ENCODE results near the gene SRRM2. TPM values are rescaled to one million over a fixed set of nuclear protein-coding genes. Genes with fewer than 3 reads are reported as not detected.

SRRM2 gene
- total and polyA plus RNA-seq, 9 of the 15 experiments (the other 6 are each of a cell fraction or from before 2014, with no cell fraction given) = 26.7 to 563 (median 81.1) TPM

DNA sequence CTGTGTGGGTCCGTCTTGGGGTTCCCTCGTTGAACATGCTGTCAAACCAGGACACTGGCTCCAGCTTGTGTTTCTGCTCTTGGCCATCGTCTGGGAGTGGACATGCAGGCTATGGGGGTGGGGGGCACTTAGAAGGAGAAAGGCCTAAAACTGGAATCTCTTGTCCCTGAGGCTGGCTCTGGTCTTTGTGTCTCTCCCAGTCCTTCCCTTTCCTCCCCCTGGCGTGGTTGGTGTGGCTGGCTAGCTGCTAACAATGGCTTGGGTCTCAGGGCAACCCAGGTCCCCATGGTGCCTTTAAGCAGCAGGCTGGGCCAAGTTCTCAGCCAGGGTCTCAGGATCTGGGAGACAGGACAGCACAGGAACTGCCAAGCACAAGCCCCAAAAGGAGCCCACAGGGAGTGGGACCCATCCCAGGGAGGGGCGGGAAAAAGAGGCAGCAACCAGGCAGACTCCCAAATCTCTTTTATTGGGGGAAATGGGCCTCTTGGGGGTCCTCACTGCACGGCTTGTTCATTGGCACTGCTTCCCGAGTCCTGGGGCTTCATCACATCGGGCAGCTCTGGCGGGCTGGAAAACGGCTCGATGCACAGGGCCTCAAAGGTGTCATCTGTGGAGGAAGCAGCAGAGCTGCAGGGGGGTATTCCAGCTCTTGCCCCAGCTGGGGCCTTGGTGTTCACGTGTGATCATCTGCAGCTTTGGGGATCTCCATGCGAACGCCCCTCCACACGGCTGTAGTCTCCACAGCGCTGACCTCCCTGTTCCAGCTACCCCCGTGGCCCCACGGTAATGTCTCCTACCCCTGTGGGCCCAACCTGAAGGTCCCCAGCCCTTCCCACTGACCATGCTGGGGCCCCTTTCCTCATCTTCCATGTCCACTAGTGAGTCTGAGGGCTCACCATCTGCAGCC is 19.3 kb downstream of the SRRM2 start:
- Histone ChIP-seq H3K9me1 (ENCODE audit: control insufficient read depth, insufficient read depth, low read length) (no peaks in the 10 kb centered on the region), H3K4me2 (ENCODE audit: insufficient read depth, low read length) (no peak overlapping the region), H3K79me2 (ENCODE audit: control insufficient read depth, insufficient read depth, low read length) (peaks cover 39% of the 10 kb centered on the region), H3K27me3 (ENCODE audit: control insufficient read depth in 2 of 2, insufficient read depth in 2 of 2, low read length in 2 of 2) (no peaks in the 10 kb centered on the region), H3K4me3 (no peak overlapping the region), H2AFZ (ENCODE audit: low read depth, low read length) (no peak overlapping the region), H3K4me1 (replicated peaks in 1 of 2; ENCODE audit: control insufficient read depth in 2 of 2, insufficient read depth in 2 of 2, low read length in 2 of 2) (peaks cover 25 to 65% of the 10 kb centered on the region in 2 experiments; a peak in 4 of 5 replicates), H3K9ac (ENCODE audit: insufficient read depth in 1 of 2, low read depth in 2 of 2, low read length in 2 of 2) (peak overlapping the region in 1 of 2 experiments; percentile 67; a peak in 2 of 4 replicates), H3K36me3 (ENCODE audit: control insufficient read depth, insufficient read depth, low read length) (peaks cover 93% of the 10 kb centered on the region), H4K20me1 (replicated peaks; ENCODE audit: control insufficient read depth, insufficient read depth, low read length) (peaks cover 24% of the 10 kb centered on the region), H3K27ac (ENCODE audit: extremely low read depth, low read depth, low read length) (peak overlapping the region; percentile 10; the same call in 1 of the 3 replicates), H3K9me3 (replicated peaks; ENCODE audit: control insufficient read depth, insufficient read depth, low read depth, low read length) (no peaks in the 10 kb centered on the region)
- DNase-seq (ENCODE audit: extremely low read depth in 1 of 4, low spot score in 3 of 4) (no peak), ATAC-seq (no peak), FAIRE-seq (peak; percentile 26)
- ChIA-PET CTCF (ENCODE audit: low intra/inter-chr PET ratio) (no interaction called here), POLR2A (interaction anchor here (0.8 to 2.2 kb wide), 3 partner anchors 9 to 19 kb away, joined by 3 to 8 read pairs (median 5); partner anchors contain the start of gene SRRM2)
- BruUV-seq (replicated peaks) = no TSS peak
- intact Hi-C loops (cut with micrococcal nuclease) (no loop called here), in situ Hi-C loops (cut with MboI) (no loop called here)
- 84% methylated on average over 17 of the region's 18 CpGs for WGBS (ENCODE audit: insufficient coverage, low coverage, missing lambda C conversion rate)
- TF ChIP-seq RBFOX2 (IDR thresholded peaks at IDR 0.05; ENCODE audit: low read depth, low read length) = peak; percentile 63
- TF ChIP-seq ZNF830 (CRISPR knock-in tag; IDR thresholded peaks at IDR 0.05) = no peak
- peak; percentile 65; the same call in 1 of the 2 replicates for TF ChIP-seq POLR2A (conservative IDR thresholded peaks at IDR 0.05)
- TF ChIP-seq DMBX1 (CRISPR knock-in tag; IDR thresholded peaks at IDR 0.05; ENCODE audit: borderline replicate concordance) = no peak
- TF ChIP-seq CXXC5 (CRISPR knock-in tag; IDR thresholded peaks at IDR 0.05) = no peak
- TF ChIP-seq, protein P1, sequence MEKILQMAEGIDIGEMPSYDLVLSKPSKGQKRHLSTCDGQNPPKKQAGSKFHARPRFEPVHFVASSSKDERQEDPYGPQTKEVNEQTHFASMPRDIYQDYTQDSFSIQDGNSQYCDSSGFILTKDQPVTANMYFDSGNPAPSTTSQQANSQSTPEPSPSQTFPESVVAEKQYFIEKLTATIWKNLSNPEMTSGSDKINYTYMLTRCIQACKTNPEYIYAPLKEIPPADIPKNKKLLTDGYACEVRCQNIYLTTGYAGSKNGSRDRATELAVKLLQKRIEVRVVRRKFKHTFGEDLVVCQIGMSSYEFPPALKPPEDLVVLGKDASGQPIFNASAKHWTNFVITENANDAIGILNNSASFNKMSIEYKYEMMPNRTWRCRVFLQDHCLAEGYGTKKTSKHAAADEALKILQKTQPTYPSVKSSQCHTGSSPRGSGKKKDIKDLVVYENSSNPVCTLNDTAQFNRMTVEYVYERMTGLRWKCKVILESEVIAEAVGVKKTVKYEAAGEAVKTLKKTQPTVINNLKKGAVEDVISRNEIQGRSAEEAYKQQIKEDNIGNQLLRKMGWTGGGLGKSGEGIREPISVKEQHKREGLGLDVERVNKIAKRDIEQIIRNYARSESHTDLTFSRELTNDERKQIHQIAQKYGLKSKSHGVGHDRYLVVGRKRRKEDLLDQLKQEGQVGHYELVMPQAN (IDR thresholded peaks at IDR 0.05; ENCODE audit: borderline replicate concordance) = no peak
- TF ChIP-seq FIP1L1 (IDR thresholded peaks at IDR 0.05; ENCODE audit: low read depth, low read length, poor library complexity, severe bottlenecking) = peak; percentile 40
- TF ChIP-seq POLR2B (IDR thresholded peaks at IDR 0.05; ENCODE audit: low read depth, partially characterized antibody) = peak; percentile 35
- peak; percentile 57 for TF ChIP-seq SUPT5H (IDR thresholded peaks at IDR 0.05)
- TF ChIP-seq, protein P2, sequence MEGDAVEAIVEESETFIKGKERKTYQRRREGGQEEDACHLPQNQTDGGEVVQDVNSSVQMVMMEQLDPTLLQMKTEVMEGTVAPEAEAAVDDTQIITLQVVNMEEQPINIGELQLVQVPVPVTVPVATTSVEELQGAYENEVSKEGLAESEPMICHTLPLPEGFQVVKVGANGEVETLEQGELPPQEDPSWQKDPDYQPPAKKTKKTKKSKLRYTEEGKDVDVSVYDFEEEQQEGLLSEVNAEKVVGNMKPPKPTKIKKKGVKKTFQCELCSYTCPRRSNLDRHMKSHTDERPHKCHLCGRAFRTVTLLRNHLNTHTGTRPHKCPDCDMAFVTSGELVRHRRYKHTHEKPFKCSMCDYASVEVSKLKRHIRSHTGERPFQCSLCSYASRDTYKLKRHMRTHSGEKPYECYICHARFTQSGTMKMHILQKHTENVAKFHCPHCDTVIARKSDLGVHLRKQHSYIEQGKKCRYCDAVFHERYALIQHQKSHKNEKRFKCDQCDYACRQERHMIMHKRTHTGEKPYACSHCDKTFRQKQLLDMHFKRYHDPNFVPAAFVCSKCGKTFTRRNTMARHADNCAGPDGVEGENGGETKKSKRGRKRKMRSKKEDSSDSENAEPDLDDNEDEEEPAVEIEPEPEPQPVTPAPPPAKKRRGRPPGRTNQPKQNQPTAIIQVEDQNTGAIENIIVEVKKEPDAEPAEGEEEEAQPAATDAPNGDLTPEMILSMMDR (IDR thresholded peaks at IDR 0.05 in 2 of 3, conservative IDR thresholded peaks at IDR 0.05 in 1 of 3; ENCODE audit: insufficient read depth in 2 of 3, low read depth in 1 of 3, low read length in 3 of 3) = no peak
- peak; percentile 80 for TF ChIP-seq POLR2G (IDR thresholded peaks at IDR 0.05; ENCODE audit: low read depth, low read length)
- TF ChIP-seq TCF3 (CRISPR knock-in tag; IDR thresholded peaks at IDR 0.05) = no peak
- TF ChIP-seq, protein P3, sequence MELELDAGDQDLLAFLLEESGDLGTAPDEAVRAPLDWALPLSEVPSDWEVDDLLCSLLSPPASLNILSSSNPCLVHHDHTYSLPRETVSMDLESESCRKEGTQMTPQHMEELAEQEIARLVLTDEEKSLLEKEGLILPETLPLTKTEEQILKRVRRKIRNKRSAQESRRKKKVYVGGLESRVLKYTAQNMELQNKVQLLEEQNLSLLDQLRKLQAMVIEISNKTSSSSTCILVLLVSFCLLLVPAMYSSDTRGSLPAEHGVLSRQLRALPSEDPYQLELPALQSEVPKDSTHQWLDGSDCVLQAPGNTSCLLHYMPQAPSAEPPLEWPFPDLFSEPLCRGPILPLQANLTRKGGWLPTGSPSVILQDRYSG (tag; conservative IDR thresholded peaks at IDR 0.05; ENCODE audit: low read depth) = no peak
- TF ChIP-seq POLR2AphosphoS5 (IDR thresholded peaks at IDR 0.05; ENCODE audit: control insufficient read depth, insufficient read depth, low read depth, low read length) = peak; percentile 57; the same call in 1 of the 2 replicates
- no peak for TF ChIP-seq ZKSCAN3 (CRISPR knock-in tag; IDR thresholded peaks at IDR 0.05)
- 0 out of 2 replicates have a peak, but pooled peaks have one; percentile 25 for TF ChIP-seq POLR2AphosphoS2 (IDR thresholded peaks at IDR 0.05; ENCODE audit: low read length)
- no peak for TF ChIP-seq ZC3H4 (CRISPR knock-in tag; IDR thresholded peaks at IDR 0.05; ENCODE audit: borderline replicate concordance)
